Measurements from ENCODE around the gene SLC6A16.

Gene SLC6A16

GRCh38 chr19:49271080-49271753 is 53.8 kb downstream of the SLC6A16 start:
- DNase-seq (ENCODE audit: low read depth in 2 of 2) = no peak

GRCh38 chr19:49266409-49266808 is 58.6 kb downstream of the SLC6A16 start:
- DNase-seq (ENCODE audit: low read depth in 2 of 2) = peak; percentile 4 to 12

- DNase-seq (ENCODE audit: low read depth in 2 of 2) = no peak
Observed at GRCh38 chr19:49264258-49264657, 60.7 kb downstream of the SLC6A16 start.

- DNase-seq (ENCODE audit: low read depth in 2 of 2) = no peak
Observed at GRCh38 chr19:49261602-49262001, 63.4 kb downstream of the SLC6A16 start.

GRCh38 chr19:49256691-49257090 is 68.3 kb downstream of the SLC6A16 start:
- DNase-seq (ENCODE audit: low read depth in 2 of 2) = no peak

GRCh38 chr19:49255674-49256073 is 69.3 kb downstream of the SLC6A16 start:
- no peak for DNase-seq (ENCODE audit: low read depth in 2 of 2)

GRCh38 chr19:49249933-49250332 is 75.1 kb downstream of the SLC6A16 start:
- no peak for DNase-seq (ENCODE audit: low read depth in 2 of 2)

- DNase-seq (ENCODE audit: low read depth in 2 of 2) = no peak
Observed at GRCh38 chr19:49247676-49248075, 77.3 kb downstream of the SLC6A16 start.

GRCh38 chr19:49244256-49244655 is 80.7 kb downstream of the SLC6A16 start:
- DNase-seq (ENCODE audit: low read depth in 2 of 2) = no peak

GRCh38 chr19:49243726-49244125 is 81.3 kb downstream of the SLC6A16 start:
- no peak for DNase-seq (ENCODE audit: low read depth in 2 of 2)

GRCh38 chr19:49243129-49243528 is 81.9 kb downstream of the SLC6A16 start:
- no peak for DNase-seq (ENCODE audit: low read depth in 2 of 2)

- DNase-seq (ENCODE audit: low read depth in 2 of 2) = no peak
Observed at GRCh38 chr19:49241769-49242168, 83.2 kb downstream of the SLC6A16 start.

Measured in fibroblast of skin of left quadriceps (primary cell).